ENCODE measurements around the gene TAGLN2. TPM values are rescaled to one million over a fixed set of nuclear protein-coding genes. Genes with fewer than 3 reads are reported as not detected.
A peak's percentile ranks its signal among the peaks of the same experiment; 100 is the strongest.

The TAGLN2 gene
- total RNA-seq, 1 donor from 2014 or later: 20.1 TPM

GRCh38 chr1:159940006-159940620 is 14.8 kb upstream of the TAGLN2 start:
- H3K27me3 Mint-ChIP-seq (ENCODE audit: low read depth): peaks cover 5% of the 10 kb centered on the region
- H3K4me1 Mint-ChIP-seq: peaks cover 51% of the 10 kb centered on the region
- no peak overlapping the region for H3K27ac Mint-ChIP-seq (ENCODE audit: unreplicated experiment)
- DNase-seq (ENCODE audit: low read depth, low spot score): no peak
- H3K9me3 Mint-ChIP-seq: no peaks in the 10 kb centered on the region
- H3K4me3 Mint-ChIP-seq: peak overlapping the region; percentile 4
- TF ChIP-seq CTCF (conservative IDR thresholded peaks at IDR 0.05): no peak
- peaks cover 2% of the 10 kb centered on the region for H3K36me3 Mint-ChIP-seq (ENCODE audit: low read depth)

- H3K27ac Mint-ChIP-seq (ENCODE audit: unreplicated experiment): peak overlapping the region; percentile 58
- H3K4me1 Mint-ChIP-seq: peaks cover 47% of the 10 kb centered on the region
- no peak for DNase-seq (ENCODE audit: low read depth, low spot score)
- no peak for TF ChIP-seq CTCF (conservative IDR thresholded peaks at IDR 0.05)
- H3K4me3 Mint-ChIP-seq: no peak overlapping the region
- no peaks in the 10 kb centered on the region for H3K9me3 Mint-ChIP-seq
- H3K27me3 Mint-ChIP-seq (ENCODE audit: low read depth): peaks cover 1% of the 10 kb centered on the region
- peaks cover 2% of the 10 kb centered on the region for H3K36me3 Mint-ChIP-seq (ENCODE audit: low read depth)
Observed at GRCh38 chr1:159939678-159940002, 14.3 kb upstream of the TAGLN2 start.

GRCh38 chr1:159938905-159939677 is 13.8 kb upstream of the TAGLN2 start:
- Mint-ChIP-seq H3K36me3 (ENCODE audit: low read depth) (peaks cover 2% of the 10 kb centered on the region), H3K27me3 (ENCODE audit: low read depth) (no peaks in the 10 kb centered on the region), H3K9me3 (no peaks in the 10 kb centered on the region), H3K4me1 (peaks cover 44% of the 10 kb centered on the region), H3K4me3 (no peak overlapping the region), H3K27ac (ENCODE audit: unreplicated experiment) (peak overlapping the region; percentile 87)
- no peak for DNase-seq (ENCODE audit: low read depth, low spot score)
- no peak for TF ChIP-seq CTCF (conservative IDR thresholded peaks at IDR 0.05)

- Mint-ChIP-seq H3K27me3 (ENCODE audit: low read depth) (no peaks in the 10 kb centered on the region), H3K9me3 (no peaks in the 10 kb centered on the region), H3K36me3 (ENCODE audit: low read depth) (peaks cover 2% of the 10 kb centered on the region), H3K4me1 (peaks cover 39% of the 10 kb centered on the region), H3K4me3 (no peak overlapping the region), H3K27ac (ENCODE audit: unreplicated experiment) (no peak overlapping the region)
- TF ChIP-seq CTCF (conservative IDR thresholded peaks at IDR 0.05): no peak
- no peak for DNase-seq (ENCODE audit: low read depth, low spot score)
Observed at GRCh38 chr1:159938211-159938852, 13.0 kb upstream of the TAGLN2 start.

- Mint-ChIP-seq H3K4me1 (peaks cover 32% of the 10 kb centered on the region), H3K27ac (ENCODE audit: unreplicated experiment) (no peak overlapping the region), H3K9me3 (no peaks in the 10 kb centered on the region), H3K36me3 (ENCODE audit: low read depth) (peaks cover 2% of the 10 kb centered on the region), H3K4me3 (no peak overlapping the region), H3K27me3 (ENCODE audit: low read depth) (no peaks in the 10 kb centered on the region)
- no peak for DNase-seq (ENCODE audit: low read depth, low spot score)
- TF ChIP-seq CTCF (conservative IDR thresholded peaks at IDR 0.05): no peak
Observed at GRCh38 chr1:159937054-159937750, 11.9 kb upstream of the TAGLN2 start.

Data from neural crest cell (in vitro differentiated cells).